Bronchial epithelial cell (primary cell): ENCODE measurements around the gene KCTD13. TPM values are rescaled to one million over a fixed set of nuclear protein-coding genes. Genes with fewer than 3 reads are reported as not detected.

Source experiments
- DNase-seq: peaks from one replicate; pipeline ENCODE4 v3.0.0-alpha.2; 2010; ENCODE audit warnings: low read depth
- FAIRE-seq: peaks from 2 replicates; lab custom pipeline; 2011; peaks lifted over from hg19 to GRCh38; lab: Jason Lieb, UNC
- H3K27me3 ChIP-seq: 2 replicates; pipeline ENCODE4 v1.5.1; 2011; ENCODE audit warnings: low read length; ENCODE audit not compliant: control insufficient read depth, insufficient read depth
- H3K36me3 ChIP-seq: 2 replicates; pipeline ENCODE4 v1.5.1; 2011; ENCODE audit warnings: low read length; ENCODE audit not compliant: control insufficient read depth, insufficient read depth
- H3K4me3 ChIP-seq: 2 replicates; pipeline ENCODE4 v1.5.1; 2011; ENCODE audit warnings: mild to moderate bottlenecking, low read depth, low read length, control low read depth
- total RNA-seq: library from RNA; depleted of rRNA; stranded (reverse); fragments of >200 nt; gene quantifications from 2 replicates; pipeline ENCODE4 v1.2.1, GENCODE V29; 2014
- TF ChIP-seq, protein P1 (sequence below): IDR thresholded peaks from 2 replicates; pipeline ENCODE4 v1.5.1; 2011; ENCODE audit warnings: mild to moderate bottlenecking, moderate library complexity, low read length, control low read depth, inconsistent platforms; ENCODE audit not compliant: insufficient read depth, severe bottlenecking

Gene KCTD13
- total RNA-seq, 1 donor from 2014 or later, result 8.2 TPM

DNA sequence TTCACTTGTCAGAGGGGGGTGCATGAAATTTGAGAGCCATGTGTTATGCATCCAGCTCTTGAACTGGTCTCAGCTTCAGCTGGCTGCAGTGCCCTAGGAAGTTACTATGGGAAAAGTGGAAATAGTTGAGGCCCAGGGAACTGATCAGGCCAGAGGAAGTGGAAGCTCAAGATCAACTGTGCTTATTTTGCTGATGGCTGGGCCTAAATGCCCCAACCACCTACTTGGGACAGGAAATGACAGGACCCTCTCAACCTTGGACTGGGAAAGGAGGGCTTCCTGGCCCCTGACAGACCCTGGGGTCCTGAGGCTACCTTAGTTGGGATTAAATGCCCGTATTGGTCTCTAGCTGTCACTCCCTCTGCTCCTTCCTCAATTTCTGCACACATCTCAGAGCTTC, 46.5 kb upstream of the KCTD13 start:
- FAIRE-seq, result no peak
- H3K4me3 ChIP-seq, result no peak overlapping the region
- no peaks in the 10 kb centered on the region for H3K27me3 ChIP-seq
- TF ChIP-seq, protein P1, sequence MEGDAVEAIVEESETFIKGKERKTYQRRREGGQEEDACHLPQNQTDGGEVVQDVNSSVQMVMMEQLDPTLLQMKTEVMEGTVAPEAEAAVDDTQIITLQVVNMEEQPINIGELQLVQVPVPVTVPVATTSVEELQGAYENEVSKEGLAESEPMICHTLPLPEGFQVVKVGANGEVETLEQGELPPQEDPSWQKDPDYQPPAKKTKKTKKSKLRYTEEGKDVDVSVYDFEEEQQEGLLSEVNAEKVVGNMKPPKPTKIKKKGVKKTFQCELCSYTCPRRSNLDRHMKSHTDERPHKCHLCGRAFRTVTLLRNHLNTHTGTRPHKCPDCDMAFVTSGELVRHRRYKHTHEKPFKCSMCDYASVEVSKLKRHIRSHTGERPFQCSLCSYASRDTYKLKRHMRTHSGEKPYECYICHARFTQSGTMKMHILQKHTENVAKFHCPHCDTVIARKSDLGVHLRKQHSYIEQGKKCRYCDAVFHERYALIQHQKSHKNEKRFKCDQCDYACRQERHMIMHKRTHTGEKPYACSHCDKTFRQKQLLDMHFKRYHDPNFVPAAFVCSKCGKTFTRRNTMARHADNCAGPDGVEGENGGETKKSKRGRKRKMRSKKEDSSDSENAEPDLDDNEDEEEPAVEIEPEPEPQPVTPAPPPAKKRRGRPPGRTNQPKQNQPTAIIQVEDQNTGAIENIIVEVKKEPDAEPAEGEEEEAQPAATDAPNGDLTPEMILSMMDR, result no peak
- H3K36me3 ChIP-seq, result peaks cover 11% of the 10 kb centered on the region
- DNase-seq, result no peak

DNA sequence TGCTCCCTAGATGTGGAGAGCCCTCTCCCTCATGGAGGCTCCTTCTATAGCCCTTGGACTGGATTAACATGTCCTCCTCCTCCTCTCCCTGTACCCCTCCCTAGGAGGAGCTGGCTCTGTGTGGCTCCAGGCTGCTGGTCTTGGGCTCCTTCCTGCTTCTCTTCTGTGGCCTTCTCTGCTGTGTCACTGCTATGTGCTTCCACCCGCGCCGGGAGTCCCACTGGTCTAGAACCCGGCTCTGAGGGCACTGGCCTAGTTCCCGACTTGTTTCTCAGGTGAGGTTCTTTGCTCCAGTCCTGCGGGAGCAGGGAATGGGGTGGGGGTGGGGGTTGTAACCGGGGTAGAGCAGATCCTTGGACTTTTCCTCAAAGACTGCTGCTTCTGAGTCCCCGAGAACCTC, 45.3 kb upstream of the KCTD13 start:
- Histone ChIP-seq H3K4me3 (no peak overlapping the region), H3K36me3 (peaks cover 9% of the 10 kb centered on the region), H3K27me3 (no peaks in the 10 kb centered on the region)
- FAIRE-seq (no peak), DNase-seq (no peak)
- TF ChIP-seq, protein P1, result no peak

DNA sequence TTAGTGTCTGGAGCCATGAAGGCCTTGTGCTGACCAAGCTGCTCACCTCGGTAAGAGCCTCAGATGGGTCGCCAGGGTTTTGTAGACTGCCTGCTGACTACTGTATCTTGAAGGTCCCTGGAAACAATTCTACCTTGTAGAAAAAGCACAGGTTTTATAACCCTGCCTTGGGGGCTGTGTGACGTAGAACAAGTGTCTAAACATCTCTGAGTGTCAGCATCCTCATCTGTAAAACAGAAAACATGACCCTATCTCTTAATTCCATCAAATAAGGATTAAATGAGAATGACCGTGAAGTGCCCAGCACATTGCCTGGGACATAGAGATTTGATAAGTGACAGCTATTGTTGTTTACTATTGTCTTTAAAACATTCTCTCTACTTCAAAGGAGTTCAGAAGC, 42.2 kb upstream of the KCTD13 start:
- Histone ChIP-seq H3K36me3 (peaks cover 15% of the 10 kb centered on the region), H3K4me3 (no peak overlapping the region), H3K27me3 (no peaks in the 10 kb centered on the region)
- DNase-seq, result no peak
- no peak for FAIRE-seq
- TF ChIP-seq, protein P1, result no peak

DNA sequence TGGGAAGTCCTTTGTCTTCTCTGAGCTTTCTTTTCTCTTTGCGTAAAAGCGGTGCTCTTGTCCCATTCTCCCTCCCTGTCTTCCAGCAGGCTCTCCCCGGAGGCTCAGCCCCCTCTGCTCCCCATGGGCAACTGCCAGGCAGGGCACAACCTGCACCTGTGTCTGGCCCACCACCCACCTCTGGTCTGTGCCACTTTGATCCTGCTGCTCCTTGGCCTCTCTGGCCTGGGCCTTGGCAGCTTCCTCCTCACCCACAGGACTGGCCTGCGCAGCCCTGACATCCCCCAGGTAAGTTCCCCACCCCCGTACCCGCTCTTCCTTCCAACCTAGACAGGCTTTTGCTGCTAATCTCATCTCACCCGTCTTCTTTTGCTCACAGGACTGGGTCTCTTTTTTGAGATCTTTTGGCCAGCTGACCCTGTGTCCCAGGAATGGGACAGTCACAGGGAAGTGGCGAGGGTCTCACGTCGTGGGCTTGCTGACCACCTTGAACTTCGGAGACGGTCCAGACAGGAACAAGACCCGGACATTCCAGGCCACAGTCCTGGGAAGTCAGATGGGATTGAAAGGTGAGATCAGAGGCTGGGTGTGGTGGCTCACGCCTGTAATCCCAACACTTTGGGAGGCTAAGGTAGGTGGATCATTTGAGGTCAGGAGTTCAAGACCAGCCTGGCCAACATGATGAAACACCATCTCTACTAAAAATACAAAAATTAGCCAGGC, 37.2 kb upstream of the KCTD13 start:
- Histone ChIP-seq H3K36me3 (peaks cover 10% of the 10 kb centered on the region), H3K27me3 (no peaks in the 10 kb centered on the region), H3K4me3 (no peak overlapping the region)
- DNase-seq (no peak), FAIRE-seq (no peak)
- TF ChIP-seq, protein P1, result no peak

DNA sequence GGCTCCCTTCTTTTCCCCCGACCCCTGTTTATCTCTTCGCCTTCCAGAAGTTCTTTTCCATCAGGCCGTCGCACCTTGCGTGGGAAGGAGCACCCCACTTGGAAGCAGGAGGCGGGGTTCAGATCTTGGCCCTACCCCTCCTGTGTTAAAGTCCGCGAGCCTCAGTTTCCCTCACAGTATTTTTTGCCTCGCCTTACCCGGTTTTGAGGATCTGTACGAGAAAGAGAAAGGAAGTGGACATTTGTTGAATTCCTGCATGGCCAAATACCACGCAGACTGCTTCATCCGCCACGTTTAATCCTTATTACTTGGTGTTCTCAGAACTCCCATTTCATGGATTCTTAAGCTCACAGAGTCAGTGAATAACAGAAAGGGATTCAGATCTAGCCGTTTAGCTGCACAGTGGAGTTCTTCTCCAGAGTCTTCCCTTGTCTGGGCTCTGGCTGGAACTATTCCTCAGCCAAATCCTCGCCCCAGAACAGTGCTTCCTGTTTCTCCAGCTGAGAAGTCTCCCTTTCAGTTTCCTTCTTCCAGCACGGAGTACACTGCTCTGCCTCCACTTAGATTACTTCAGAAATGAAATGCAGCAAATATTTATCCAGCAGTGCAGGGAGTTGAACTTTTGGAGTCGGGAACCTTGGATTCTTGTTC, 36.4 kb upstream of the KCTD13 start:
- Histone ChIP-seq H3K4me3 (peak overlapping the region; percentile 81), H3K27me3 (no peaks in the 10 kb centered on the region), H3K36me3 (peaks cover 6% of the 10 kb centered on the region)
- no peak for FAIRE-seq
- DNase-seq, result peak; percentile 21
- TF ChIP-seq, protein P1, result no peak
